IMR-90 (cell line): ENCODE results near the gene COMP.

Experiments
- SMC3 ChIP-seq: fragments of 150-350 bp; IDR thresholded peaks from 2 replicates; pipeline ENCODE4 v1.6.1; 2016; ENCODE audit warnings: low read depth, mild to moderate bottlenecking, antibody characterized with exemption, low read length, moderate library complexity
- TF ChIP-seq, protein P1 (sequence below): conservative IDR thresholded peaks from 2 replicates; pipeline ENCODE4 v1.5.1; 2012; ENCODE audit warnings: mild to moderate bottlenecking, low read depth, low read length, improper control_type of control experiment

DNA sequence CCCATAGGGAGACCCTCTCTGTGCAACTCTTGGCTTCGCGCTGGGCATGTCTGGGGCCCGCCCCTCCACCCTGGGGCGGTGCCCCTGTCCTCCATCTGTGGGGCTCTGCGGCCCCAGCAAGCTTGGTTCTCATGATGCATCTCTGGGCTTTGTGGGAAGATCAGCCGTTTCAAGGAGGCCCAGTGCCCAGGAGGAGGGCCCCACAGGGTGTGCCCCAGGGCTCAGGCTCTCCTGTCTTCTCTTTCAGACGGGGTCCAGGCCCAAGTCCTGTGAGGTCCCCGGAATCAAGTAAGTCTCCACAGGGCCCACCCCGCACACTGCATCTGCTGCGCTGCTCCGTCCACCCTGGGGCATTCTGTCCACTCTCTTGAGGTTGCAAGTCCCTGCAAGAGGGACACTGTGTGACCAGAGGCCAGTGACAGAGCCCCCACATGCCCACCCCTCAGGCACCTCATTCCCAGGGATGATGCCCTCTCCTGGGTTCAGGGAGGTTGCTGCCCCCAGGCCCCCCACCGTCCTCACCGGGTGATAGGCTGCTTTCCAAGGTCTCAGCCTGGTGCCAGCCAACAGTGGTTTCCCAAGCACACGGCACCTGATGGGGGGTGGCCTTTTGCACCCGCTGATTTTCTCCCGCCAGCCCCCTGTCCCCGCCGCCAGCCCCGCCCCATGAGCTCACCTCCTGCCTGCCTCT, 31.7 kb downstream of the COMP start:
- TF ChIP-seq, protein P1, sequence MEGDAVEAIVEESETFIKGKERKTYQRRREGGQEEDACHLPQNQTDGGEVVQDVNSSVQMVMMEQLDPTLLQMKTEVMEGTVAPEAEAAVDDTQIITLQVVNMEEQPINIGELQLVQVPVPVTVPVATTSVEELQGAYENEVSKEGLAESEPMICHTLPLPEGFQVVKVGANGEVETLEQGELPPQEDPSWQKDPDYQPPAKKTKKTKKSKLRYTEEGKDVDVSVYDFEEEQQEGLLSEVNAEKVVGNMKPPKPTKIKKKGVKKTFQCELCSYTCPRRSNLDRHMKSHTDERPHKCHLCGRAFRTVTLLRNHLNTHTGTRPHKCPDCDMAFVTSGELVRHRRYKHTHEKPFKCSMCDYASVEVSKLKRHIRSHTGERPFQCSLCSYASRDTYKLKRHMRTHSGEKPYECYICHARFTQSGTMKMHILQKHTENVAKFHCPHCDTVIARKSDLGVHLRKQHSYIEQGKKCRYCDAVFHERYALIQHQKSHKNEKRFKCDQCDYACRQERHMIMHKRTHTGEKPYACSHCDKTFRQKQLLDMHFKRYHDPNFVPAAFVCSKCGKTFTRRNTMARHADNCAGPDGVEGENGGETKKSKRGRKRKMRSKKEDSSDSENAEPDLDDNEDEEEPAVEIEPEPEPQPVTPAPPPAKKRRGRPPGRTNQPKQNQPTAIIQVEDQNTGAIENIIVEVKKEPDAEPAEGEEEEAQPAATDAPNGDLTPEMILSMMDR = no peak
- no peak for TF ChIP-seq SMC3
